Measurements from ENCODE around the gene LONRF3.

Gene LONRF3

DNA sequence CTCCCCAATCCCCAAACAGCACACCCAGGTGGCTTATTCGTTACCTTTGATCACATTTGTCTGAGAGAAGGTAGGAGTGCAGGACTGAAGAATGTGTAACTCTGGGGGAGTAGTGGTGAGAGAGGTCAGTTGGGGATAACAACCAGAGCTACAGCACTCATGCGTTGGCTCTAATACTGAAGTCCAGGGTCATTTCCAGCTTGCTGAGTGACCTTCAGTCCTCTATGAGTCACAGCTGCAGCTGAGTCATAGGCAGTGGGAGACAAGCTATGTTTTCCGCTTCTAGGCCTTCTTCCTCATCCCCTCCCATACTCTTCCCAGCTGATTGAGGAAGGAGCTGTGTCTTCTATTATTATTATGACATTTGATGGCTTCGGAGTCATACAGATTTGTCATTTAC, 66.8 kb downstream of the LONRF3 start:
- no peak for DNase-seq

DNA sequence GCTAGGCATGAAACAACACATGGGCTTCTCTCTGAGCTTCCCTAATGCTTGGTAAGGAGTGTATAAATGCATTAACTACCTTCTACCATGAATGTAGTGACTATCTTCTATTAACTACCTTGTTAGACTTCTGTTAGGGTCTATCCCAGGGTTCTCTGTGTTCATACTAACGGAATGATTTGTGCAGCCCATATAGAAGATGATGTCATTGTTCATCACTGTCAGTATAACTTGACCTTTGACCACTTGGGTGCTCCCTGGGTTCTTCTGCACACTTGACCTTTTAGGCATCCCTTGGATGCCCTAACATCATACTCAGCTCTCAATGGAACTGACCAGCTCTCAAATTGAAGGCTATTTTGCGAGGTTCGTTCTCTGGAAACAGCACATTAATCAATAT, 67.6 kb downstream of the LONRF3 start:
- no peak for DNase-seq

DNA sequence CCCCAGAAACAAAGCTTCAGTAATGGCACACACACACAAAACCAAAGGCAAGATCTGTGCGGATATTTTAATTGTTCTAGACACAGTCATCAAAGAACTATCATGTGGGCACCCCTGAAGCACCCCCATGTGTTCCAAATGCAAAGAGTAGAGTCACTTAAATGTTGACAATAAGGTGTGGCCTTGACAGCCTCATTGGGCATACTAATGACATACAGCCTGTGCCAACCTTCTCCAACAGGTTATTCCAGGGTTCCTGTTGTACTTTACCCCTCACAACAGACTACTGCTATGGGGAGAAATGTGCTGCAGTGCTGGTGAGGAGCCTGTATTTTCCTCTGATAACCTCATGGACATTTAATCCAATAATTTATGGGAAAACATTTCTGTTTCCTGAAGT, 68.6 kb downstream of the LONRF3 start:
- DNase-seq: no peak

DNA sequence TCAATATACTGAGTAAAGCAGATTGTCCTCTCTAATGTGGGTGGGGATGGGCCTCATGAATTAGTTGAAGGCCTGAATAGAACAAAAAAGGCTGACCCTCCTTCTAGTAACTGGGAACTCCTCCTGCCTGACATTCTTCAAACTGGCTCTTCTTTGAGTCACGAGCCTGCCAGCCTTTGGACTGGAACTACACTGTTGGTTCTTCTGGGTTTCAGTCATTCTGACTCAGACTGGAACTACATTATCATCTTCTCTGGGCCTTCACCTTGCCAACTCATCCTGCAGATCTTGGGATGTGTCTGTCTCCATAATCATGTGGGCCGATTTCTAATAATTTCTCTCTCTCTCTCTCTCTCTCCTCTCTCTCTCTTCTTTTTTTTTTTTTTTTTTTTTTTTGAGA, 71.5 kb downstream of the LONRF3 start:
- no peak for DNase-seq

DNA sequence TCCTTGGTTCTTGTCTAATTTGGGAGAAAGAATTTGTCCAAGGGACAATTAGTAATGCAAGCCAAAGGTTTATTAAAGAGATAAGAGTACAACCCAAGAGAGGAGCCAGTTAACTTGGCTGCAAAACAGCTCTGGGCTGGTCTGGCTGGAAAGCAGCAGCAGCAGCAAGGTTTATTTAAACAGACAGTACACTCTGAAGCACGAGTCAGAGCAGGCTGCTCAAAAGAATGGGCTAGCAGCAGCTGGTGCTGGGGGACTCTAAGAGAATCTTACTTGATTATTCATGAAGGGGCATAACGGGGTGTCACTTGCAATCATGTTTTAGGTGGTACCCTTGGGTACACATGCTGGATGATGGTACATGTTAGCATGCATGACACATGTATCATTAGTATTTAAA, 81.3 kb downstream of the LONRF3 start:
- DNase-seq: no peak

DNA sequence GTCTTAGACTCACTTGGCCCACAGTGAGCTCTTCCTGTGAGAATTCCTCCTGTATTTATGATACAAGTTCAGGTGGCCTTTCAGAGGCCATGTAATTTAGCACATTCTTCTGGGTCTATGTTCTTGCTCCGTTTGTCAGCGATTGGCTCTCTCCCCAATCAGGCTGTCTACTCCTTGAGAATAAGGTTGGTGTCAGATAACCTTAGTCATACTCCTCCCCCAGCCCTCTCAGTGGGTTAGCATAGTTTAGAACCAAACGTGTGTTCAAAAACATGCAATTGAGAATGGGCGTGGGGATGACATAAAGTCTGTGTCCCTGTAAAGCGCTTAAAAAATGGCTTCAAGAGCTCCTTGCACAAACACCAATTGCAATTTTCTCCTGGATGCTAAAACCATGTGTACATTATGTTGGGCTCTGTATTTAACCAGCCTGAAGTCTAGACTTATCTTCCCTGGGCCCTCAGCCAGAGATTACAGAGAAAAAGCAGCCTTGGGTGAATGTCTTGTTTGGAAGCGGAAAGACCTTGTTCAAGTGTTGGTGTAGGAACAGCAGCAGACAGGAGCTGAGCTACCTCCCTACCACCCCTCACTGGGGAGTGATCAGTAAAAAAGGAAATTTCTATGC, 88.4 kb downstream of the LONRF3 start:
- DNase-seq: no peak

DNA sequence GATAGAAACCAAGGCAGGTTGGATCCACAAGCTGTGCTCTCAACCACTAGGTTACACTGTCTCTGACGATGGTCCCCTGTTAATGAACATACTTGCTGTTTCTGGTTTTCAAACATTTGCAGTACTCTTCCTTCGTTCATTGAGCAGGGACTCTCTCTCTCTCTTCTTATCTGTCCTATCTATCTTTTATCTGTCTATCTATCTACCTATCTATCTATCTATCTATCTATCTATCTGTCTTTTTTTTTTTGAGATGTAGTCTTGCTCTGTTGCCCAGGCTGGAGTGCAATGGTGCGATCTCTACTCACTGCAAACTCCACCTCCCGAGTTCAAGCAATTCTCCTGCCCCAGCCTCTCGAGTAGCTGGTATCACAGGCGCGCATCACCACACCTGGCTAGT, 89.0 kb downstream of the LONRF3 start:
- DNase-seq: no peak

DNA sequence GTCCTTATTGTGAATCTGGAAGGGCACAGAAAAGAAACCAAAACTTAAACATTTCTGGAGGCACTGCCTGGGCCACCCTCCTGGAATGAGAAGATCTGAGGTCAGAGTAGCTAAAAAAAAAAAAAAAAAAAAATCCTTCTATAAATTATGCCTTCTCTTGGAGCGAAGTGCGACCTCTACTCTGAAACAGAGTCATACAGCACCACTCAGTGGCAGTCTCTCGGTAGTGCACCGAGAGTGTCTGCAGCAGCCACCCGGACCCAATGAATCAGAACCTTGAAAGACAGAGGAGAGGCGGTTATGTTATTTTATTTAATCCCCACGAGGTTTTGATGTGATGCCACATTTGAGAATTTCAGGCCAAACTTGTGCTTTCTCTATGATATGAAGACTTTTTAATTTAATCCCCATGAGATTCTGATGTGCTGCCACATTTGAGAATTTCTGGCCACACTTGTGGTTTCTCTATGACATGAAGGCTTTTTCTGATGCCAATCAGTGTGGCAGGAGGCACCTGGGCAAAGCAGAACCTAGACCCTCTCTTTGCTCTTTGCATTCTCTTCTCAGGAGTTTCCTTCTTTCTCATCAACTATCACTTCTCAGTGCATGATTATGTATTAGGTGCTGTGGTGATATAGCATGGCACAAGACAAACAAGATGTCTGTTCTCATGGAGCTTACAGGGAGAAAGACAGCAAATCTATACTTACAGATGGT, 92.8 kb downstream of the LONRF3 start:
- DNase-seq: peak; percentile 9

Data from NCI-H2081 treated with DMSO at 0.1 percent for 48 hours (cell line).